ENCODE results near the gene WDR62. TPM values are rescaled to one million over a fixed set of nuclear protein-coding genes. Genes with fewer than 3 reads are reported as not detected.
"Not testable (repeated sequence)": the region's sequence is repeated elsewhere in the genome, so short reads cannot be mapped to it uniquely, and the experiment has no call there.

WDR62 gene
- total RNA-seq, 1 experiment from 2014 or later = 30.0 TPM

GRCh38 chr19:36134867-36135266, 80.2 kb downstream of the WDR62 start:
- not testable (repeated sequence) for H3K27ac ChIP-seq (ENCODE audit: insufficient read length, low read depth, low read length); H2BK120ac ChIP-seq (ENCODE audit: low read depth, low read length, poor library complexity, severe bottlenecking); H3K18ac ChIP-seq (ENCODE audit: insufficient read length, low read depth, low read length); H4K8ac ChIP-seq (replicated peaks; ENCODE audit: insufficient read length, low read depth, low read length); H3K9me3 Mint-ChIP-seq; H3K36me3 Mint-ChIP-seq (ENCODE audit: insufficient read depth in 1 of 3, low read depth in 3 of 3); H2BK15ac ChIP-seq (ENCODE audit: low read depth, low read length); H3K9me3 ChIP-seq (ENCODE audit: control insufficient read depth, low read depth, low read length); H4K20me1 ChIP-seq (ENCODE audit: control insufficient read depth, insufficient read depth, insufficient read length); H3K9ac ChIP-seq (ENCODE audit: extremely low read depth, insufficient read length, low read length); H4K5ac ChIP-seq (ENCODE audit: insufficient read length, low read depth, low read length); H3K79me1 ChIP-seq (ENCODE audit: insufficient read depth, low read depth, low read length, poor library complexity, severe bottlenecking); H3K27me3 ChIP-seq (ENCODE audit: insufficient read depth, low read length); H3K23me2 ChIP-seq (ENCODE audit: insufficient read length, low read depth, low read length, poor library complexity, severe bottlenecking); H2BK5ac ChIP-seq (ENCODE audit: insufficient read length, low read length); H3K4ac ChIP-seq (ENCODE audit: low read depth, low read length); H3K27me3 Mint-ChIP-seq (ENCODE audit: low read depth); H3T11ph ChIP-seq (ENCODE audit: low read length); H3K4me1 ChIP-seq (ENCODE audit: insufficient read depth, low read length); H2BK20ac ChIP-seq (ENCODE audit: low read depth, low read length, poor library complexity, severe bottlenecking); H3K4me3 Mint-ChIP-seq; H2AK5ac ChIP-seq (ENCODE audit: insufficient read length, low read length); H3K4me2 ChIP-seq (ENCODE audit: insufficient read depth, insufficient read length, low read length); H2BK12ac ChIP-seq (ENCODE audit: insufficient read length, low read depth, low read length); H4K91ac ChIP-seq (ENCODE audit: insufficient read length, low read depth, low read length); DNase-seq; H2AFZ ChIP-seq (ENCODE audit: low read length); H3K14ac ChIP-seq (ENCODE audit: insufficient read depth, low read length); H3K79me2 ChIP-seq (ENCODE audit: insufficient read depth, low read length); H3K56ac ChIP-seq (ENCODE audit: insufficient read length, low read depth, low read length); H3K23ac ChIP-seq (ENCODE audit: insufficient read length, low read depth, low read length)
- Mint-ChIP-seq H3K27ac (peak overlapping the region in 1 of 3 experiments; percentile 76; a peak in 1 of 7 replicates), H3K4me1 (peaks cover 10 to 15% of the 10 kb centered on the region in 2 experiments)
- WGBS (ENCODE audit: extremely low coverage, insufficient read length, low lambda C conversion rate) = no CpG with 5 or more reads among the region's 4 CpGs

Data from H9 (cell line).